ENCODE data around the gene OR2AT4. TPM values are rescaled to one million over a fixed set of nuclear protein-coding genes. Genes with fewer than 3 reads are reported as not detected.

The OR2AT4 gene
- total RNA-seq, 4 donors from 2014 or later, result not detected

GRCh38 chr11:75078233-75078632 lies 18.4 kb downstream of the OR2AT4 start:
- DNase-seq (ENCODE audit: low spot score) (no peak), ATAC-seq (ENCODE audit: low FRiP score) (no peak)
- no peak for TF ChIP-seq CTCF (IDR thresholded peaks at IDR 0.05)

- DNase-seq (ENCODE audit: low spot score) (no peak), ATAC-seq (ENCODE audit: low FRiP score) (no peak)
- TF ChIP-seq CTCF (IDR thresholded peaks at IDR 0.05), result no peak
Measured at GRCh38 chr11:75077316-75077715, 19.4 kb downstream of the OR2AT4 start.

DNA sequence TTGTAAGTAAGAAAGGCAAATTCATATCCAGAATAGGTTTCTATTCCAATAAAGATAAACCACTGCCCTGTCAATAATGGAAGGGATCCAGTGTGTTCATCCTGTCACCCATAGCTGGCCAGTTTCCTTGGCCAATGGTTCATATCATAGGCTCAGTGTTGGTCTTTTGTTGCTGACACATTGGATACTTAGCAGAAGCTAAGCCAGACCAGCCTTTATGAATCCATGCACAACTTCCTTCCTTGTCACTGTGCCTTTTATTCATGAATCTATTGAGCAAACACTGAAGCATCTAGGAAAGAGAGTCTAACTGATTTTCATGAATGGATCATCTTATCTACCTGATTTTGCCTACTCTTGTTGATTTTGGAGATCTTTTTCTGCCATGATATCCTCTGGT lies 20.0 kb downstream of the OR2AT4 start:
- ATAC-seq (ENCODE audit: low FRiP score) (no peak), DNase-seq (ENCODE audit: low spot score) (no peak)
- no peak for TF ChIP-seq CTCF (IDR thresholded peaks at IDR 0.05)

GRCh38 chr11:75073459-75074190 lies 23.1 kb downstream of the OR2AT4 start:
- no peak for DNase-seq (ENCODE audit: low spot score)
- no peak for ATAC-seq (ENCODE audit: low FRiP score)
- TF ChIP-seq CTCF (IDR thresholded peaks at IDR 0.05), result no peak

DNA sequence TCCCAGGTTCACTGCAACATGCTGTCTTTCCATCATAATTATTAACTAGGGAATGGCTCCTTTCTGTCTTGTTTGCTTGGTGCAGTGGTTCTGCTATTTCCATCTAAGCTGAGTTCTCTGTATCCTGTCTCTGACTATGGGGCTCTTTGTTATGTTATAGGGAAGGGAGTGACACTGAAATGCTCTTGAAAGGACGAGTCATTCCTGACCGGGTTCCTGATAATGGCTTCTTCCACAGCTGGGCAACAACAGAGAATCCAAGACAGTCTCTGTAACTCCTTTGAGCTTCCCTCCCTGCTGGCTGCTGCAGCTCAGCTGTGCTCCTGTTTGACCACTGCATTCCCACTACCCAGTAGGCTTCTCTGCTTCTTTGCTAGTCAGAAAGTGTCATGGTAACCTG lies 24.1 kb downstream of the OR2AT4 start:
- no peak for ATAC-seq (ENCODE audit: low FRiP score)
- TF ChIP-seq CTCF (IDR thresholded peaks at IDR 0.05), result no peak

GRCh38 chr11:75069473-75069872 lies 27.2 kb downstream of the OR2AT4 start:
- ATAC-seq (ENCODE audit: low FRiP score), result no peak
- no peak for TF ChIP-seq CTCF (IDR thresholded peaks at IDR 0.05)
- no peak for DNase-seq (ENCODE audit: low spot score)

More for the DNA sequence above, 24.1 kb downstream of the OR2AT4 start:
- no peak for DNase-seq (ENCODE audit: low spot score)

GRCh38 chr11:75068993-75069392 lies 27.7 kb downstream of the OR2AT4 start:
- DNase-seq (ENCODE audit: low spot score), result no peak
- no peak for ATAC-seq (ENCODE audit: low FRiP score)
- no peak for TF ChIP-seq CTCF (IDR thresholded peaks at IDR 0.05)
